Caki2 (cell line): ENCODE measurements around the gene APH1B. TPM values are rescaled to one million over a fixed set of nuclear protein-coding genes. Genes with fewer than 3 reads are reported as not detected.
"Not testable (repeated sequence)": the region's sequence is repeated elsewhere in the genome, so short reads cannot be mapped to it uniquely, and the experiment has no call there.

Experiments used
- DNase-seq: peaks from one replicate; pipeline ENCODE4 v3.0.0-alpha.2; 2015; ENCODE audit warnings: low read depth
- in situ Hi-C: cut with HindIII; loops from 2 replicates; pipeline ENCODE4 v1.10.0; 2016; ENCODE audit warnings: low sequenced_read_pairs, low pct_unique_long_range_greater_than_20kb, mixed read lengths
- total RNA-seq: library from RNA; depleted of rRNA; stranded (reverse); fragments of >200 nt; shearing (Covaris generic); gene quantifications from 2 replicates; pipeline ENCODE4 v1.2.3, GENCODE V29; 2014; ENCODE audit warnings: low replicate concordance

APH1B gene
- total RNA-seq, 1 experiment from 2014 or later, result 5.1 TPM

DNA sequence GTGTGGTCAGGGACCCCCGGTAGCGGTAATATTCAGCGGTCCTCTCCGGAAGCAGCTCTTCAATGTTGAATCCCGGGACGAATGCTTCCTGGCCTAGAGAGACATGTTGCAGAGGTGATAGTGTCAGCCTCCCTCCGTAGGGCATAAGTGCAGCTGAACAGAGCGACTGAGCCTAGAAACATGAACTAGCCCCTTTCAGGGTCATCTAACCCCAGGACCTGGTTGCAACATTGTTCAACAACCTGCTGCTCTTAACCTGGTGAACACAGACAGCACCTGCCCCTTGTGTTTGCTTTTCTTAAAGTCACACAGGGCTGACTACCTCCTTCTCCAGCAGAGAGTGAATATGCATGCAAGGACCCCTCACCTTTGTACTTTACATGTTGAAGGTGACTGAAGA lies 62.9 kb downstream of the APH1B start:
- no peak for DNase-seq
- in situ Hi-C loops, result no loop called here

DNA sequence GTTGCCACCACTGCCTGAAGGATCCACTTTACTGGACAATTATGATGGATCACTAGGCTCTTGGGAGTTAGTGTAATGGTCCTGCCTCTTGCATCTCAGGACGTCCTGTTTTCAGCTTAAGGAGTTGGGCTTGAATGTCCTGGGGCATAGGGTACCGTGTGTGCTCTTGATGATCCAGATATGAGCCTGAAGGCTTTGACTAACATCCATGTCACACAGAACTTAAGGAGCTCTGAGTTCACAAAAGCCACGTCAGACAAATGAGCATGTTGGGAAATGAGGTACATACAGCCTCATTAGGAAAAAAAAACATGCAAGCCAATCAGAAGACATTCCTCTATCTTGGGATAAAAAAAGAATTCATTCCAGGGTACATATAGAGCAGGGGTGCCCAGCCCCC lies 63.5 kb downstream of the APH1B start:
- in situ Hi-C loops, result no loop called here
- DNase-seq, result no peak

DNA sequence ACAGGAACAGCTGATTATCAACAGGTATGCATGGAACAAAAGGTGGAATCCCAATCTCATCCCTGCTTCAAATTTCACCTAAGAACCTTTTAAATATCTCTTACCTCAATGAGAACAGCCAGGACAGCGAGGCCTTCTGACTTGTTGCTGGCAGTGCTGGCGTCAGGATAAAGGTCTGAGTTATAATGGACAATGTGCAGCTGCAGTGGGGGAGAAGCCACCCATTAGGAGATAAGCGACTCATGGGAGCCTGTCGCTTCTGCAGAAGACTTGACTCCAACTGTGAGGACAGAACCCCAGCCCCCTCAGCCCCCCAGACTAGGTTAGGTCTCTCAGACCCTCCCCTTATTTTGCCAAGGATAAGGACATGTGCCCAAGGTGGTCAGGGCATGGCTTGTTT lies 64.5 kb downstream of the APH1B start:
- in situ Hi-C loops, result no loop called here
- no peak for DNase-seq

DNA sequence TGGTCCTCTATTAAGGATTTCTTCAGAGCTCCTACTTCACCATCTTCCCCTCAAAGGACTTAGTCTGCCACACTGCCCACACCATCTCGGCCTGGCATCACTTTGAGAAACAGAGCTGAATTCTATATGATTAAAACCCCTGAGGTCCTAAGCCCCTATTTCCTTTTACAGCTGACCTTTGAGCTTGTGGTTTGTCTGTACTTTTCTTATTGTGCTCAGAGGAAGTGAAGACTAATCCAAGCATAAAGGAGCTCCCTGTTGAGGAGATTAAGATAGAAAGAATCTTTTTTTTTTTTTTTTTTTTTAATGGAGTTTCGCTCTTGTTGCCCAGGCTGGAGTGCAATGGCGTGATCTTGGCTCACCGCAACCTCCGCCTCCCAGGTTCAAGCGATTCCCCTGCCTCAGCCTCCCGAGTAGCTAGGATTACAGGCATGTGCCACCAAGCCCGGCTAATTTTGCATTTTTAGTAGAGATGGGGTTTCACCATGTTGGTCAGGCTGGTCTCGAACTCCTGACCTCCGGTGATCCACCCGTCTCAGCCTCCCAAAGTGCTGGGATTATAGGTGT lies 65.7 kb downstream of the APH1B start:
- in situ Hi-C loops, result not testable (repeated sequence)
- DNase-seq, result peak; percentile 72

DNA sequence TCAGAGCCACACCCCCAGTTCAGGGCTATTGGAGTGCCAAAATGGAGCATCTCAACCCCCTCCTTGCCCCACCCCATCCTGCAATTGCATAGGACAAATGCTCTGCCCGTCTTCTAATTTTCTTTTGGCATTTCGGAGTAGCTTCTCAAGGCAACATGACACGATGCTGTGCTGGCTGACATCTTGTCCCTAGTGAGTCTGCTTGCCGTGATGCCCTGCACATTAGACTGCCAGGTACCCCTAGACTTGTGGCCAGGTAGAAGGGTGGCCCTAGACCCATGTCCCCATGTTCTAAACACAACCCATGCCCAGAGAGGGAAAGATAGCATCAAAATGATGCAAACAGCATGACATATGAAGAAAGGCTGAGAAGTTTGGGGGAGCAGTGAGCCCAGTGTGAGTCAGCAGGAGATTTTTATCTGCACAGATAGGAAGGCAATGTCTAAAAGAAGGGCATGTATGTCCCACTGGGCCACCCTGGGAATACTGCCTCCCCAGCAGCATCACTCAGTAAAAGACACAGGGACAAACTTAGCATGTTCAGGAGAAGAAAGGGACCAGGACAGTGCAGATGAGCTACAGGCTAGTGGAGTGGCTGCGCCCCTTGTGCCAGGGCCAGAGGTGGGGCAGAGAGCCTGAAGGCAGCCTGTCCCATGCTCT lies 67.5 kb downstream of the APH1B start:
- DNase-seq, result no peak
- in situ Hi-C loops, result no loop called here

DNA sequence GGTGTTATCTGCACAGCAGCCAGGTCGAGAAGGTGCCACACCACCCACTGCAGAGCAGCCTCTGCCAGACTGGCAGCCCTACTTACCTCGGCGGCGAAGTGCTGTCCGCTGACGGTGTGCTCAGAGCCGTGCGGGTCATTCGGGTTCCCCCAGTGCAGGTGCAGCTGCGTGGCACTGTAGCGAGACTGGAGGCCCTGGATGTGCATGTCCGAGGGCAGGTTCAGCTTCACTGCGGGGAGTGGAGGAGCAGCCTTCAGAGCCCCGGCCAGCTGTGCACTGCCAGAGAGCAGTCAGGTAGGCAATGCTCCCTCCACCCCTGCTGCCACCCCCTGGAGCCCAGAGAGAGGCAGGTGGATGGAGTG lies 68.0 kb downstream of the APH1B start:
- in situ Hi-C loops, result no loop called here
- no peak for DNase-seq

DNA sequence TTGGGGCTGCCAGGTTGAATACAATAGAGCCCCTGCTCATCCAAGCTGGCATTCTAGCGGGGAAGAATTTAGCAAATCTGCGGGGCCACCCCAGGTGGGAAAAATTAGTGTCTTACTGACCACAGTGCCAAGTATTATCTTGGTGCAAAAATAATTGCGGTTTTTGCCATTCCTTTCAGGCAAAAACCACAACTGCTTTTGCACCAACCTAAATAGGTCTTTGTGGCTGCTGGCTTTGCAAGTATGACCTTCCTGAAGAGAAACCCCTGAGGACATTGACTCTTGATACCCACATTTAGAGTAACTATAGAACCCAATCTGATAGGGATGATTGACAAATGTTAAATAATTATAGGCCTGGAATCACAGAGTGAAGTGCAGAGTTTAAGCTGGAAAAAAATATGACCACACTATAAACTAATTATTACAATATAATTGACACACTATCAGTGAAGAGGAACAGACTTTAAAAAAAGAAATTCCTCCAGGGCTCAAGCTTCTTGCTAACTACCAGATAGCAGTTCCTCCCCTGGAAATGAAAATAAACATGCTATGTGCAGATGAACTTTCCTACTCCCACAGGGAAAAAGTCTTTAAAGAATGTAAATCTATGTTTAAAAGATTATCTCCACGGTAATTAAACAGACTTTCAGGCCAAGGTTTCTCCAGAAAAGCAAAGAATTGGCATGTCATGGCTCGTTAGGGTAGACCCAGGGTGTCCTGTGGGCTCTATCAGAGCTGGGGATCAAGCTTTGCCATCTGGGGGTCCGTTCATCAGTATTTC lies 69.9 kb downstream of the APH1B start:
- peak; percentile 65 for DNase-seq
- in situ Hi-C loops, result no loop called here

DNA sequence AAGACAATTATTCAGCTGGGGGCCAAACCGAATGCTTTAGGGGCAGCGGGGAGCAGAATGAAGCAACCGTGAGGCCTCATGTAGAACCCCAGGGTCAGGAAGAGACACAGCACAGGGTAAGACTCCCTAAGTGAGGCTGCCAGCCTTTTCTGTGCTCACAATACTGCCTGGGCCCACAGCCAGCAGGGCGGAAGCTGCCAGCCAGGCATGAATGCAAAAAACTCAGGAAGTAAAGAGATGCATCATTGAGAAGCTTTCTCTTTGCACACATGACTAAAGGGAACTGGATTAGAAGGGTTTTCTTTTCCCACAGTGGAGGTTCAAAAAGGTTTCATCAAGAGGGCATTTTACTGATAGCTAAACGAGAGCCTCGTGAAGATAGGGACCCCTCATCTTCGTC lies 71.0 kb downstream of the APH1B start:
- in situ Hi-C loops, result no loop called here
- peak; percentile 67 for DNase-seq

DNA sequence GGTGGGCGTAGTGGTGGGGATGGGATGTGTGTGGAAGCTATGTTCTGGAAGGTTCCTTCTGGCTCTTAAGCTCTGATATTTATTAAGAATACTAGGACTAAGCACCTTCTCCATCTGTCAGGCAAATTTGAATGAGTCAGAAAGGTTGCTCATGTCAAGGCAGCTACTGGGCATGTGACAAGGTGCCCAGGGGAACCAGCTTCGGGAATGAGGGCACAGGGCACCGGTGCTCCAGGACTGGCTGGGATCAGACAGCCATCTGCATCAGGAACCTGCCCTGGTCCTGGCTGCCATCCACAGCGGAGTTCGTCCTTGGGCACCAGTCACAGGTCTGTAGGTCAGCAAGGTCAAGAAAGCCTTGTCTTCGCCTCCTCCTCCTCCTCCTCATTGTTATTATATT lies 71.8 kb downstream of the APH1B start:
- DNase-seq, result no peak
- in situ Hi-C loops, result no loop called here

DNA sequence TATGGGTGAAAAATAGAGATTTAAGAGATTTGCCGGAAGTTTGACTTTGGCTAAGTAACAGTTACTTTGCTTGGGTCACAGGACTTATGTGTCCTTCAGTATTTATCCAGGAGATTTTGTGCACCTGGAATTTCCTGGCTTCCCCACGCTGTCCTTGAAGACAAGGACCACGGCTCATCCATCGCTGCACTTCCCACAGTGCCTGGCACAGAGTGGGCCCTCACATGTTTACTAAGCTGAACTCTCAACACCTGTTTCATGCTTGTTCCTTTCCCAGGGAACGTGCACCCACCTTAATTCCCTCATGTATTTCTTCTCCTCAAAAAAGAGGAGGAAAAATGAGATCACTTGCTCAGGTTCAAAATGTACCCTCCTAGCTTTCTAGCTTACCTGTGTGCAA lies 72.2 kb downstream of the APH1B start:
- DNase-seq, result no peak
- in situ Hi-C loops, result no loop called here

DNA sequence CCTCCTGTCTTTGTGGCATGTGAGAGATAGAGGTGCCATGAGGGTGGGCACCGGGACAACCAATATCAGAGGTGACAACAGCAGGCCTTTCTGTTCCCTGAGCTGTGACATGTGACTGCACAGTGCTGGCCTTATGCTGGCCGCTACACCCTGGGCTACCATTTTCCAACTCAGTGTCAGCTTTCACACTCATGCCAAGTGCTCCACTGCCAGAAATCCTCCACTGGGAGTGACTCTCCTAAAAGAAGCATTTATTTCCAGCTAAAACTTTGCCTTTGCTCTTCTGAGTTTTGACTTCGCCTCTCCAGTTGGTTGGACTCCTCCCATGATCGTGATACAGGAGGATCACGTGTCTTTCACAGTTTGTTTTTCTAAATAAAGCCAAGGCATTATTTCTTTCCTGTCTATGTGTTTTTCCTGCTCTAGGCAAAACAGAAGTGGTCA lies 72.8 kb downstream of the APH1B start:
- in situ Hi-C loops, result no loop called here
- DNase-seq, result no peak

DNA sequence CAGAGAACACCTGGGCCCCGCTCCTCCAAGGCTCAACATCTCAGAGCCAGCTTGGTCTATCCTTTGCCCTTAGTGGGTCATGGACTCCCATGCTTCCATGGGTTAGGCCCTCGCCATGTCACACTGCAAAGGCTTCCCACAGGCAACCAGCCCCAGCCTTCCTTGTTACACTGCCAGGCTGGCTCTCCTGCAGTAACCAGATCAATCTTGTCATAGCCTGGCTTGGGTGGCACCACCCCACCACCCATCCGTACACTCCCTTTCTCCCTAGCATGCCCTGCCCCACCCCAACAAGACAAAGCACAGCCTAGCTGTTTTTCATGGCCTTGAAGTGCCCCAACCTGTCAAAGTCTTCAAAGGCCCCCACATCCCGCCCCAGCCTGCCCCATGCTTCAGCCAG lies 73.8 kb downstream of the APH1B start:
- DNase-seq, result no peak
- in situ Hi-C loops, result no loop called here

DNA sequence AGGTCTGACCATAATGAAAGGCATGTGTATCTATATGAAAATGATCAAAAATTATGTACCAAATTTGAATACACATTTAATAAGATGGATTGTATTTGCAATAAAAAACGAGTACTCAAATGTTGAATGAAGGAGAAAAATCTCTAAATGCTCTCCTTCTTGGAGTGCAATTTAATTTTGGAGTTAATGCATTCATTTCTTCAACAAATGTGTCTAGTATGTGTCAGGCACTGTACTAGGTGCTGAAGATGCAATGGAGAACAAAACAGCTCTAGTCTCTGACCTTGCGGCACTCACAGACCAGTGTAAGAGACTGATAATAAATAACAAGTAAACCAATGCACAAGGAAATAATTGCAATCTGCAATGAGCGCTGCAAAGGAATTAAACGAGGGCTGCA lies 75.4 kb downstream of the APH1B start:
- in situ Hi-C loops, result no loop called here
- no peak for DNase-seq

DNA sequence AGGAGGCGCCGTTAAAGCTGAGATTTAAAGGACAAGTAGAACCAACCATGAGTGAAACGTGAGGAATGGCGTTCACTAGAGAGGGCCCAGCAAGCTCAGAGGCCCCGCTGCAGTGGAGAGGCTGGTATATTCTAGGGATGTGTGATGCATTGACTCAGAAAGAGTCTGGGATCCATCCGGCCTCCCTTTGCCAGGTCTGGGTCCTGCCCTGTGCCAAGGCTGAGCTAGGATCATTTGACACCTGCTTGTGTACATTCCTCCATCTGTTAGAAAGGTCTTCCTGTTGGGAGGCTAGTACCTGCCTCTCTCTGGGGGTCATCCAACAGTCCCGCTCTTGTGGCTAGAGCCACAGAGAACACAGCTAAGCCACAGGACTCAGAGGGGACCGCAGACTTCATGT lies 75.9 kb downstream of the APH1B start:
- in situ Hi-C loops, result no loop called here
- no peak for DNase-seq

DNA sequence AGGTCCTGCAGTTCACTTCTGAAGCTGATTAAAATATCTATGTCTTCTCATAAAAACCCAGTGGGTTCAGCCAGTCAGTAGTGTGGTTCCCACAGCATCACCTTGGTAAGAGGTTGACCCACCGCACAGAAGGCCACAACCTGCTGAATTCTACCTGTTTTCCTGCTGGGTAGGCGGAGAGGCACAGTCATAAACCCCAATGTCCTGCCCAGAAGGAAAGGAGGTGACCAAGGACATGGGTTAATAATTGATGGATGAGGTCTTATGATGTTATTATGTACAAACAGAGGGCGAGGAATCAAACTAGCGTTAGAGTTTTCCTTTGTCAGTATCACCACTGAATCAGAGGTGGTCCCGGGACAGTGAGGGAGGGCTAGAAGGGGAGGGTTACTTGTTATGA lies 76.5 kb downstream of the APH1B start:
- in situ Hi-C loops, result no loop called here
- peak; percentile 68 for DNase-seq

DNA sequence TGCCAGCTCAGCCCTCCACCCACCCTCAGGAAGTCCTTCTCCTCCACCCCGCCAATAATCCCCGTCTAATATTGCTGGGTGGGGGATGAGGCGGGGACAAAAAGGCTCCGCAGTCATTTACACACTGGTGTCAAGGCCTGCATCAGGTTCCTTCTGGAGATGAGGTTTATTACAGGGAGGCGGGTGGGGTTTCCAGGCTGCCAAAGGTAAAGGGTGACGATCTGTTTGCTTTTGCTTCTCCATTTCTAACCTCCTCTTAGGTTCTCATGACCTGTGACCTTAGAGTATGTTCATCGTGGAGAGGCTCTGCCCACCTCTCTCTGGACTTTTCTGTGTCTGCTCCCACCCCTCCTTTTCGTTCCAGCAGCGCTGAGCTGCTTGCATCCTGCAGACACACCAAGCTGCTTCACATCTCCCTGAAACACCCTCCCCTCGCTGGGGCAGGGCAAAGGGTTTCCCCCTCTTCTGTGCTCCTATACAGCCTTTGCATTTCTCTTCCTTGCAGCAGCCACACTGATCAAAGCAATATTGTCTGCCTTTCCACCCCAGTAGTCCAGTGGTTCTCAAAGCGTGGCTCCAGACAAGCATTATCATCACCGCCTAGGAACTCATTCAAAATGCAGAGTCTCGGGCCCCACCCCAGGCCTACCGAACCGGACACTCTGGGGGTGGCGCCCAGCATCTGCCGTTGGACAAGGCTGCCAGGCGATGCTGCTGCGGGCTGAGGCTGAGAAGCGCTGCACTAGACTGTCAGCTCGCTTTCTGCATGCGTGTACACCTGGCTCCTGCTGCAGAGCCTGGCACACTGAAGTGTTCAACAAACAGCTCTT lies 77.6 kb downstream of the APH1B start:
- in situ Hi-C loops, result no loop called here
- DNase-seq, result peak; percentile 75

DNA sequence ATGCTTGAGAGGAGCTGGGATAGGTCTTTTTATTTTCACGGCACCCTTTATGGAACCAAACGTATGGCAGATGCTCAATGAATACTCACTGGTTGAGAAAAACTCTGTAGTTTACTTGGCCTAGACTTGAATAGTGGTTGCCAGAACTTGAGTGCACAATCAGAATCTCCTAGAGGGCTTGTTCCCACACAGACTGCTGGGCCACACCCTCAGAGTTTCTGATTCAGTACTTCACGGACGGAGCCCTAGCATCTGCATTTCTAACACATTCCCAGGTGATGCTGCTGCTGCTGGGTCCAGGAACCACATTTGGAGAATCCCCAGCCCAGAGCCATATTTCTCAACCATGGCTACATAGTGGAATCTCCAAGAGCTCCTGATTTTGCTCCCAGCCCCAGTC lies 79.7 kb downstream of the APH1B start:
- in situ Hi-C loops, result no loop called here
- DNase-seq, result no peak

DNA sequence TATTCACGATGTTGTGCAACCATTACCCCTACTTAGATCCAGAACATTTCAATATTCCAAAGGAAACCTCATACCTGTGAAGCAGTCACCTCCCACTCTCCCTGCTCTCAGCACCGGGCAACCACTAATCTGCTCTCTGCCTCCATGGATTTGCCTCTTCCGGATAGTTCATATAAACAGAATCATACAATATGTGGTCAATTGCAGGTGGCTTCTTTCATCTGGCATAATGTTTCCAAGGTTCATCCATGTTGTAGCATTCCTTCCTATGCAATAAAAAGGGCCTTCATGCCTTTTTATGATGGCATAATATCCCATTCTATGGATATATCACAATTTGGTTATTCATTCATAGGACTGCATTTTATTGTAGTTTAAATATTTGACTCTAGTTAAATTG lies 80.3 kb downstream of the APH1B start:
- DNase-seq, result no peak
- in situ Hi-C loops, result no loop called here
